Endothelial cell of umbilical vein (primary cell): ENCODE measurements around the gene PRPF39. TPM values are rescaled to one million over a fixed set of nuclear protein-coding genes. Genes with fewer than 3 reads are reported as not detected.

Experiments
- BruUV-seq: library from RNA; stranded (reverse); fragments of 400-500 nt; replicated peaks from 2 replicates; lab custom pipeline; 2021; lab: Mats Ljungman, UMichigan
- CTCF ChIA-PET: fragments of 300-600, 350-600 bp; sonication (Branson Sonifier 250); formaldehyde crosslinking; loops from one replicate; lab custom pipeline; 2021; ENCODE audit warnings: antibody characterized with exemption, inconsistent platforms; lab: Charles Lee
- POLR2A ChIA-PET: fragments of 300-600, 350-600 bp; sonication (Branson Sonifier 250); formaldehyde crosslinking; loops from one replicate; lab custom pipeline; 2021; ENCODE audit warnings: antibody characterized with exemption, inconsistent platforms; lab: Charles Lee
- DNase-seq: peaks from one replicate; pipeline ENCODE4 v3.0.0-alpha.2; 2011; ENCODE audit warnings: low read depth, low spot score
- FAIRE-seq: peaks from 2 replicates; lab custom pipeline; 2011; peaks lifted over from hg19 to GRCh38; lab: Jason Lieb, UNC
- H2AFZ ChIP-seq: 2 replicates; pipeline ENCODE4 v1.6.0; 2012; ENCODE audit warnings: low read depth, low read length, control low read depth, inconsistent platforms
- H3K27ac ChIP-seq: 2 replicates; pipeline ENCODE4 v1.5.1; 2011; ENCODE audit warnings: low read depth, mild to moderate bottlenecking, control low read depth, low read length, moderate library complexity; ENCODE audit not compliant: insufficient read depth
- H3K27me3 ChIP-seq, 2 experiments: 2 replicates each; pipeline versions ENCODE4 v1.6.0 to v1.6.1; 2011; ENCODE audit warnings: low read length in 2 of 2, mixed read lengths in 1 of 2; ENCODE audit not compliant: control insufficient read depth in 2 of 2, insufficient read depth in 2 of 2
- H3K36me3 ChIP-seq, 2 experiments: 2 replicates in 1 of 2; 3 replicates in 1 of 2; pipeline ENCODE4 v1.5.1; 2011; ENCODE audit warnings: low read length in 2 of 2, mild to moderate bottlenecking in 1 of 2, moderate library complexity in 1 of 2; ENCODE audit not compliant: control insufficient read depth in 2 of 2, insufficient read depth in 2 of 2; ENCODE audit errors: extremely low read depth in 1 of 2
- H3K4me1 ChIP-seq: 3 replicates; pipeline ENCODE4 v1.5.1; 2011; ENCODE audit warnings: mild to moderate bottlenecking, low read length; ENCODE audit not compliant: control insufficient read depth, insufficient read depth; ENCODE audit errors: extremely low read depth
- H3K4me2 ChIP-seq: 2 replicates; pipeline ENCODE4 v1.6.1; 2011; ENCODE audit warnings: low read length, control low read depth, mixed read lengths; ENCODE audit not compliant: insufficient read depth
- H3K4me3 ChIP-seq, 3 experiments: fragments of 200-600 bp in 1 of 3; sonication (generic), shearing (Covaris generic) in 1 of 3; replicated peaks in 1 of 3; 2 replicates each; pipeline ENCODE4 v1.5.1; 2011 to 2016; ENCODE audit warnings: control low read depth in 3 of 3, low read length in 3 of 3, mild to moderate bottlenecking in 2 of 3, inconsistent platforms in 1 of 3, low read depth in 1 of 3, moderate library complexity in 1 of 3; ENCODE audit not compliant: insufficient read depth in 1 of 3
- H3K79me2 ChIP-seq: 2 replicates; pipeline ENCODE4 v1.6.0; 2012; ENCODE audit warnings: low read length, inconsistent platforms; ENCODE audit not compliant: control insufficient read depth, insufficient read depth
- H3K9ac ChIP-seq: replicated peaks from 2 replicates; pipeline ENCODE3; 2011; ENCODE audit warnings: low read length, control low read depth; ENCODE audit not compliant: insufficient read depth; ENCODE audit errors: extremely low read depth
- H3K9me1 ChIP-seq: replicated peaks from 3 replicates; pipeline ENCODE4 v1.6.0; 2011; ENCODE audit warnings: mild to moderate bottlenecking, low read length; ENCODE audit not compliant: control insufficient read depth, insufficient read depth; ENCODE audit errors: extremely low read depth
- H3K9me3 ChIP-seq: replicated peaks from 2 replicates; pipeline ENCODE4 v1.5.1; 2012; ENCODE audit warnings: low read length, inconsistent platforms; ENCODE audit not compliant: control insufficient read depth, insufficient read depth
- H4K20me1 ChIP-seq: replicated peaks from 2 replicates; pipeline ENCODE3; 2011; ENCODE audit warnings: mild to moderate bottlenecking, low read length; ENCODE audit not compliant: control insufficient read depth, insufficient read depth; ENCODE audit errors: extremely low read depth
- EZH2 ChIP-seq: IDR thresholded peaks from 2 replicates; pipeline ENCODE4 v1.6.1; 2012; ENCODE audit warnings: borderline replicate concordance, low read depth, mild to moderate bottlenecking, moderate library complexity, low read length, inconsistent platforms; ENCODE audit not compliant: severe bottlenecking
- FOS ChIP-seq: IDR thresholded peaks from 2 replicates; pipeline ENCODE4 v1.6.1; 2011; ENCODE audit warnings: mild to moderate bottlenecking, low read length, moderate library complexity, borderline replicate concordance; ENCODE audit not compliant: insufficient read depth
- GATA2 ChIP-seq: IDR thresholded peaks from 2 replicates; pipeline ENCODE4 v1.7.0; 2011; ENCODE audit warnings: low read depth, mild to moderate bottlenecking, moderate library complexity, mixed read lengths, low read length; ENCODE audit not compliant: insufficient read length, insufficient read depth
- JUN ChIP-seq: IDR thresholded peaks from 2 replicates; pipeline ENCODE4 v1.6.1; 2011; ENCODE audit warnings: borderline replicate concordance, low read depth; ENCODE audit not compliant: insufficient read length, insufficient read depth
- MAX ChIP-seq: IDR thresholded peaks from 2 replicates; pipeline ENCODE4 v1.6.1; 2011; ENCODE audit not compliant: insufficient read depth, insufficient read length
- MYC ChIP-seq: IDR thresholded peaks from one replicate; pipeline ENCODE4 v1.6.1; 2011; ENCODE audit warnings: mild to moderate bottlenecking, low read depth, low read length
- POLR2A ChIP-seq: IDR thresholded peaks from 2 replicates; pipeline ENCODE4 v1.6.1; 2012; ENCODE audit warnings: low read depth, mild to moderate bottlenecking, control low read depth, low read length
- POLR2AphosphoS5 ChIP-seq: IDR thresholded peaks from 2 replicates; pipeline ENCODE4 v1.6.1; 2012; ENCODE audit warnings: low read depth, mild to moderate bottlenecking, control low read depth, low read length, moderate library complexity; ENCODE audit not compliant: insufficient read depth
- dilution Hi-C: fragments of 300-500 bp; cut with MboI; formaldehyde crosslinking; loops from one replicate; pipeline ENCODE4 v1.15.0; 2019; ENCODE audit warnings: low sequenced_read_pairs; ENCODE audit not compliant: extremely low pct_ligation_motif_present
- intact Hi-C: fragments of 100-400 bp; cut with micrococcal nuclease; formaldehyde crosslinking; loops from one replicate; pipeline ENCODE4 v1.10.0; 2022
- polyA plus RNA-seq, 4 experiments: library from polyadenylated mRNA; depleted of rRNA in 3 of 4; stranded (reverse) in 3 of 4; unstranded in 1 of 4; fragments of >200 nt; gene quantifications; 2 replicates each; pipeline versions ENCODE4 v1.2.1 to v1.2.3, GENCODE V29; 2011 to 2012; ENCODE audit warnings: missing spikeins in 1 of 4
- total RNA-seq: library from RNA; stranded (reverse); gene quantifications from 2 replicates; pipeline ENCODE4 v1.2.3, GENCODE V29; 2021
- TF ChIP-seq, protein P1 (sequence below), 2 donors: IDR thresholded peaks; 1 replicate in 1 of 2; 2 replicates in 1 of 2; pipeline ENCODE4 v1.5.1; 2011; ENCODE audit warnings: low read length in 2 of 2, mild to moderate bottlenecking in 2 of 2, moderate library complexity in 2 of 2, control low read depth in 1 of 2, inconsistent platforms in 1 of 2, low read depth in 1 of 2; ENCODE audit not compliant: insufficient read depth in 1 of 2; ENCODE audit errors: extremely low read depth in 1 of 2

Gene PRPF39
- total and polyA plus RNA-seq, 2 donors (not counting 3 experiments of a cell fraction or from before 2014, with no cell fraction given), result 24.8 to 44.4 TPM

- intact Hi-C loops (no loop called here), dilution Hi-C loops (no loop called here)
- no peaks in the 10 kb centered on the region for H3K4me1 ChIP-seq
- TF ChIP-seq POLR2AphosphoS5 (no peak), MYC (no peak), FOS (no peak), EZH2 (no peak), GATA2 (no peak), MAX (no peak), JUN (no peak), POLR2A (no peak)
- TF ChIP-seq, protein P1, sequence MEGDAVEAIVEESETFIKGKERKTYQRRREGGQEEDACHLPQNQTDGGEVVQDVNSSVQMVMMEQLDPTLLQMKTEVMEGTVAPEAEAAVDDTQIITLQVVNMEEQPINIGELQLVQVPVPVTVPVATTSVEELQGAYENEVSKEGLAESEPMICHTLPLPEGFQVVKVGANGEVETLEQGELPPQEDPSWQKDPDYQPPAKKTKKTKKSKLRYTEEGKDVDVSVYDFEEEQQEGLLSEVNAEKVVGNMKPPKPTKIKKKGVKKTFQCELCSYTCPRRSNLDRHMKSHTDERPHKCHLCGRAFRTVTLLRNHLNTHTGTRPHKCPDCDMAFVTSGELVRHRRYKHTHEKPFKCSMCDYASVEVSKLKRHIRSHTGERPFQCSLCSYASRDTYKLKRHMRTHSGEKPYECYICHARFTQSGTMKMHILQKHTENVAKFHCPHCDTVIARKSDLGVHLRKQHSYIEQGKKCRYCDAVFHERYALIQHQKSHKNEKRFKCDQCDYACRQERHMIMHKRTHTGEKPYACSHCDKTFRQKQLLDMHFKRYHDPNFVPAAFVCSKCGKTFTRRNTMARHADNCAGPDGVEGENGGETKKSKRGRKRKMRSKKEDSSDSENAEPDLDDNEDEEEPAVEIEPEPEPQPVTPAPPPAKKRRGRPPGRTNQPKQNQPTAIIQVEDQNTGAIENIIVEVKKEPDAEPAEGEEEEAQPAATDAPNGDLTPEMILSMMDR (IDR thresholded peaks at IDR 0.05; ENCODE audit: extremely low read depth in 1 of 2, insufficient read depth in 1 of 2, low read depth in 1 of 2, low read length in 2 of 2), result no peak
- no peak overlapping the region for H3K27ac ChIP-seq
- no peaks in the 10 kb centered on the region for H3K9me3 ChIP-seq
- ChIA-PET POLR2A (no interaction called here), CTCF (interaction anchor here (1.0 to 1.6 kb wide), 3 partner anchors 12 to 20 kb away, joined by 3 to 5 read pairs (median 3); no protein-coding TSS in a partner anchor)
- no peak for DNase-seq
- peaks cover 1% of the 10 kb centered on the region for H3K79me2 ChIP-seq
- BruUV-seq, result no TSS peak
- no peak for FAIRE-seq
- no peaks in the 10 kb centered on the region for H4K20me1 ChIP-seq
- no peak overlapping the region for H3K4me2 ChIP-seq
- H2AFZ ChIP-seq, result no peak overlapping the region
- no peak overlapping the region for H3K9ac ChIP-seq
- no peaks in the 10 kb centered on the region for H3K27me3 ChIP-seq
- H3K36me3 ChIP-seq, result no peaks in the 10 kb centered on the region
- no peak overlapping the region for H3K4me3 ChIP-seq
- no peaks in the 10 kb centered on the region for H3K9me1 ChIP-seq
These were observed 18.0 kb upstream of the PRPF39 start for GRCh38 chr14:45065956-45066355.
